Endometrial microvascular endothelial cells (primary cell): ENCODE data around the gene UPK3A. TPM values are rescaled to one million over a fixed set of nuclear protein-coding genes. Genes with fewer than 3 reads are reported as not detected.

Experiments used
- in situ Hi-C: cut with HindIII; loops from 2 replicates; pipeline ENCODE4 v1.10.0; 2017; ENCODE audit warnings: low sequenced_read_pairs, low pct_unique_long_range_greater_than_20kb; ENCODE audit errors: inconsistent ontology term
- total RNA-seq: library from RNA; depleted of rRNA; stranded (reverse); fragments of >200 nt; gene quantifications from one replicate; pipeline ENCODE4 v1.2.3, GENCODE V29; 2015; ENCODE audit errors: inconsistent ontology term

The UPK3A gene
- total RNA-seq, result not detected

GRCh38 chr22:45284705-45285262 is at the start of gene UPK3A:
Gene UPK3A, plus strand, starts transcription at chr22:45284949. Its CDS starts 65 bp downstream, at chr22:45285014.
- in situ Hi-C loops, result no loop called here

GRCh38 chr22:45235101-45235777 is 49.5 kb upstream of the UPK3A start:
- in situ Hi-C loops, result no loop called here

- in situ Hi-C loops, result no loop called here
Observed at GRCh38 chr22:45235851-45236342, 48.9 kb upstream of the UPK3A start.

DNA sequence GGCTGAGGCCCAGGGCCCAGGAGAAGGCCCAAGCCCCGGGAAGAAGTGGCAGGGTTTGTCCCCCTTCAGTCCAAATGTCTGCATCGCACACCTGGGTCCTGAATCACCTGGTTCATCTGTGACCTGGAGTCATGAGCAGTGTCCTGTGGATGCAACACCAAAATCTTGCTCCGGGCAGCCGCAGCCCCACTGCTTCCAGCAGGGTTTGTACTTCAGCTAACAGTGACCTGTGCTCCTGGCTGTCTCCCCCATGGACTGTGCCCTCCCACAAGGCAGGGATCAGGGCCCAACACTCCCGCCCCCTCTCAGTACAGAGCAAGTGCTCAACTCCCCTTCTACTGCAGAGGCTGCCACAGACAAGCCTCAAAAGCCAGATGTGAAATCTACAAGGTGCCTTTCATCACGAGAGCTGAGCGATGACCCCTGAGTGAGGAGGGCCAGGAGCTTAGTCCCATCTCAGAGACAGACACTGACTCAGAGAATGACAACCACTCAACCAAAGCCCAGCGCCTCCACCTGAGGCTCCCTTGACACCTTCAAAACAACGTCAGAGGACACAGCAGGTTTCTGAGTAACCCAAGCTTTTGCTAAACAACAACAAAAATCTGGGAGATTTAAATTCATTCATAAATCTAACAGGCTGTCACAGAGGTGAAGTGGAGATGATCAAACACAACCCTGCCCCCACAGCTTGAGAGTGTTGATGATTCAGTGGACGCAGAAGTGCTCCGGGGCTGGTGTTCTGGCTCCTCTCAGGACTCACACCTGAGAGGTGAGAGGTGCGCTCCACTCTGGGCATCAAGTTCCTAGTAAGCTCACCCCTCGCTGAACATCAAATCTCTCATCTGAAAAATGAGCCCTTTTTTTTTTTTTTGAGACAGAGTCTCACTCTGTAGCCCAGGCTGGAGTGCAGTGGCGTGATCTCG is 47.4 kb upstream of the UPK3A start:
- in situ Hi-C loops, result no loop called here

DNA sequence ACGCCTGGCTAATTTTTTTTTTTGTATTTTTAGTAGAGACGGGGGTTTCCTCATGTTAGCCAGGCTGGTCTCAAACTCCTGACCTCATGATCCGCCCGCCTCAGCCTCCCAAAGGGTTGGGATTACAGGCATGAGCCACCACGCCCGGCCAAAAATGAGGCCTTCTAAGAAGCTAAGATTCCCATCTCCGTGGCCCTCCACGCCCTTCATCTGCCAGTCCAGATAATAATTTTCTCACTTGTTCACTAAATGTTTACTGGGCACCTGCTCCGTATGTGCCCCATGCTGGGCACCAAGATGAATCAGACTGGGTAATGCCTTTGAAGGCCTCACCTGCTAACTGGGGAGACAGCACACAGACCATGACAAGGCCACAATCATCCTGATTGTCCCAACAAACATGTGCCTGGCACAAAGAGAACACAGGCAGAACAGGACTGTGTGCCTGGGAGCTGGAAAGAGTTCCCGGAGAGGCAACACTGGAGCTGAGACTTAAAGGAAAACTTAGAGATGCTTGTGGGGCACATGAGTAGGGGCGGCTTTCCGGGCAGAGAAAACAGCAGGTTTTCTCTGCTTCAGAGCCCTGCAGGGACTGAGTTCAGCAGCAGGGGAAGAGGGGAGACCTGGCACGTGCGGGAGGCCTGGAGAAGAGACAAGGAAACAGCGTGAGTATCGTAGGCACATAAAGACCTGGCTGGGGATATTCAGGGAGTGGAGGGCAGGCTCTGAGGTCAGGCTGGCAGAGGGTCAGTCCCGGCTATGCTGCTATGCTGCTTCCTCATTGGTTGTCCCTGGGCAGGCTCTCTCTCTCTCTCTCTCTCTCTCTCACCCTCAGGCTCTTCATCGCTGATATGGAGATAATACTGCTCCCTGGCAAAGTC is 46.4 kb upstream of the UPK3A start:
- in situ Hi-C loops, result no loop called here

DNA sequence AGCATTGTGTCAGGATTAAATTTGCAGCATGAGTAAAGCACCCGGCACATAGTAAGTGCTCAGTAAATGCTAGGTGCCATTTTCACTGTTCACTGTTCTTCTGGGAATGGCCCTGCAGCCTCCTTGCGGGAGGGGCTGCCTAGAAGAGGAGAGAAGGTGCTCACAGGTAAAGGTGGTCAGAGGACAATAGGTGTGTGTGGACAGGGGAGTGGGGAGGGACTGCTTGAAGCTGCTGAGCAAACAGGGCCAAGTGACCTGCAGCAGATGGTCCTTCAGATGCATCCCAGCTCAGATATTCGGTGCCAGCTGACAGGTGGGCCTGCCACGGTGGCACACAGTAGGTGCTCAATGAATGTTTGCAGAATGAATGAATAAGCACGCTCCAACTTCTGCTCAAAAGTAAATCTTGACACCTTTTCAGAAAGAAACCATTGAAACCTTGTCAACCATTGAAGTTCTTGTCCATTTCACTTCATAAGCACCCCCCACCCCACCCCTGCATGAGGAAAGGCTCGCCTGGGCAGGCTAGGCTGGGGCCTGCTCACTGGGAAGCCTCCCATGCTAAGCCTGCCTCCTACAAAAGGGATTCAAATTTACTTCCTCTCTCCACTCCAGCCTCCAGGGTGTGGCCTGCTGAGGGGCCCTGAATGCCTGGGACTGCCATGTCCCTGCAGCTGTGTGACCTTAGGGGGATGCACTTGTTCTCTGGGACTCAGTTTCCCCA is 45.6 kb upstream of the UPK3A start:
- in situ Hi-C loops, result no loop called here

GRCh38 chr22:45239681-45240051 is 45.1 kb upstream of the UPK3A start:
- in situ Hi-C loops, result no loop called here

DNA sequence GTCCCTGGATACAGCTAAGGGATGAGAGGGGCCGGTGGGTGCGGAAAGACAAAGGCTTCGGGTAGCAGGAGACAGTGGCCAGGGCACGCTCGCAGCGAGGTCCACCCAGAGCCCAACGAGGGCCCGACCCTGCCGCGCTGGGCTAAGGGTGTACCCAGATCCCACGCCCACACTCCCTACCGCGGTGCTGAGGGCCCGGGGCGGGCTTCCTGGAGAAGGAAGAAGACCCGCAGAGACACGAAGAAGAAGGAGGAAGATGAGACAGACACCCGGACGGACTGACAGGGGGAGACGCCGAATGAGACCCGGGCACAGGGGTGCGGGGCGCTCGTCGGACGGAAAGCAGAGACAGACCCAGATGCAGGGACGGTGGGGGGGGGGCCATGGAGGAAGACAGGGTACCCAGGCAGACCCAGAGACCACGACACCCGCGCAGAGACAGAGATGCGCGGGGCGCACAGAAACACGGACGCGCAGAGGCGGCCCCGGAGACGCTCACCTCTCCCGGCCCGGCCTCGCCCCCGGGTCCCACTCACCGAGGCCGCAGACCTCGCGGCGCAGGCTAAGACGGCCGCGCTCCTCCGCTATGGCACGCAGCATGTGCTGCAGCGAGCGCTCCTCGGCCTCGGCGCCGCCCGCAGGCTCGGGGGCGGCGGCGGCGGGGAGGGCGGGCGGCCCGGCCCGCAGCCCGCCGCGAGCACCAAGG is 44.5 kb upstream of the UPK3A start:
- in situ Hi-C loops, result no loop called here

- in situ Hi-C loops, result no loop called here
Observed at GRCh38 chr22:45240810-45241631, 43.7 kb upstream of the UPK3A start, which contains the start of gene KIAA0930. Gene KIAA0930, minus strand, starts transcription at chr22:45240894. Its CDS starts 191 bp downstream, at chr22:45240703.

DNA sequence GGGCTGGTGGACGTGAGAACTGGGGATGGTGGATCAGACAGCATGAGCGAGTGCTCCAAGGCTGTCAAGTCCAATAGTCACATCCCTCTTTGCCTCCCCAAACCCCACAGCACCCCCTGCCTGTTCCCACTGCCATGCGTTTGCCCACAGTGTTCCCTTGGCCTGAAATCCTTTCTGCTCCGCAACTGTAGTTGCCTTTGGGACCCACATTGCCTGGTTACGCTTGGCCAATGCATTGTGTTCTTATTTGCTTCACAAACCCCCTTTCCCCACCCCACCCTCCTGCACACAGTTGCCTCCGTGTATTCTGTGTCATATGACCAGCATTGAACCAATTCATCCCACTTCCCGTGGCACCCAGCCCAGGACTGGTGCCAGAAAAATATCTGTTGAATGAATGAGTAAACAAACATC is 42.0 kb upstream of the UPK3A start:
- in situ Hi-C loops, result no loop called here

DNA sequence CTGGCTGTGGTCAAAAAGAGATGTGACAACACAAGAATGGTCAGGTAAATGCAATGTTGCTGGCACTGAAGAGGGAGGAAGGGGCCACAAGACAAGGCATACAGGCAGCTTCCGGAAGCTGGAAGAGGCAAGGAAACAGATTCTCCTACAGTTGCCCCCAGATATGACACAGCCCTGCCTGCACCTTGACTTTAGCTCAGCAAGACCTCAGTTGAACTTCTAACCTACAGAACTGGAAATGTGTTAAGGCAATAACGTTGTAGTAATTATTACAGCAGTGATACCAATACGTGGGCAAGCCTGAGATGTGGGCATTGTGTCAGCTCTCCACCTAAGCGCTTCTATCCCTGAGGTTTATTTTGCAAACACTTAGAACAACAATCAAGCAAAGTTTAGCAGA is 39.8 kb upstream of the UPK3A start:
- in situ Hi-C loops, result no loop called here

DNA sequence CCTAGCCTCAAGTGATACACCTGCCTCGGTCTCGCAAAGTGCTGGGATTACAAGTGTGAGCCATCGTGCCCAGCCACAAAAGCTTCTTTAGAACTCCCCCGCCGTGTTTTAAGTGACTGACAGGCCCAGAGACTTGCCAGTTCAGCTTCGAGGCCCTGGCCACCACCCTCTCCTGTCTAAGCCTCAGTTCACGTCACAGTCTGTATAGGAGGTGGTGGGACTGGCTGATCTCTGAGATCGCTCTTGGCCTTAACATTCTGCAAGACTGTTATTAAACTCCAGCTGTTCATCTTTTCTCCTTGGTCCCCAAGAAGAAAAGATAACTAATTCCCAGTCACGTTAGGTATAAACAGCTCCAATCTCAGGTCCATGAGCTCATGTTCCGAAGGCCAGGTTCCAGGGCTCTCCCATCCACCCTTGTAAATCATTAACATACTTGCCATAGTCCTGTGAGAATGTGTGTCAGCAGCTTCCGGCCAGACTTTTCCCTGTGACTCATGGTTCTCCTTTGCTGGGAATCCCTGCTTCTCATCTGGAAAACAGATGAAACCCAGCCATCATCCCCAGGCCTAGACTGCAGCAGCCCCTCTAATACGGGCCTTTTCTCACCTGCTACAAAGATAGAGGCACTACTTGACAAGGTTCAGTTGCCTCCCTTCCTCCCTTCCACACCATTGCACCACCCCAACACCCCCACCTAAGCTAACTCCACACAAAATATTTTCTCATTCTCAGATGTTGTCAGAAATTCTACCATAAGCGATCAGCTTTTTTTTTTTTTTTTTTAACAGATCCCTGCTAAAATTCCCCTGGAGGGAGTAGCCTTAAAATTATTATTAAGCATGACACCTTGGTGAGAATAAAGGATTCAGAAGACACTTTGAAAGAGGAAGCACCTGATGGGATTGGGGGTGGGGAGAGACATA is 38.4 kb upstream of the UPK3A start:
- in situ Hi-C loops, result no loop called here

DNA sequence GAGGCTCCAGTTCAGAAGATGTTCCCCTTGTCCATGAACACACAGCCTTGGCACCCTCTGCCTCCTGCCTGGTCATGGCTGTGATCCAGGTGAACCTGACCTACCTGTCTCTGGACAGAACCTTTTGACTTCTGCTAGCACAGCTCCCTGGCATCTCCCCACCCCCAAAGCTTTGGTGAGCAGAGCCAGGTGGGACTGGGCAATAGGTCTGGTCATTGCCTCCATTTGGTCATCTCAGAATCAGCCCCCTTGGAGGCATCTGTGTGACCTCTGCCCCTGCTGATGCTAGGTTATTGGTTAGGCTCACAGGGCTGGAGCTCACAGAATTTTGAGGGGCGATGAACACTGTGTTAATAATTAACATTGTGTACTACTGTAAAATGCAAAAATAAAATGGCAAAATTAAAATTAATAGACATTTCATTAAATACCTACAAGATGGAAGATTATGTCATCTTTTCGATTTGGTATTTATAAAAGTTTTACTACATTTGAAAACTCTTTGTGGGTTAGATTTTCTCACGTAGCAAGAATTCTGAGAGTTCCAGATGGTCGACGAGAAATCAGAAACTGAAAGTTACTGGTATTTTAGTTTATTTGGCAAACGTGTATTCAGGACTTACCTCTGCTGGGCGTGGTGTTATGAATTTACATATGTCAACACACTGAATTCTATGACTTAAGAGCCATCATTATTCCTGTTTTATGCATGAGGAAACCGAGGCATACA is 35.8 kb upstream of the UPK3A start:
- in situ Hi-C loops, result no loop called here

GRCh38 chr22:45251825-45252224 is 32.9 kb upstream of the UPK3A start:
- in situ Hi-C loops, result no loop called here

DNA sequence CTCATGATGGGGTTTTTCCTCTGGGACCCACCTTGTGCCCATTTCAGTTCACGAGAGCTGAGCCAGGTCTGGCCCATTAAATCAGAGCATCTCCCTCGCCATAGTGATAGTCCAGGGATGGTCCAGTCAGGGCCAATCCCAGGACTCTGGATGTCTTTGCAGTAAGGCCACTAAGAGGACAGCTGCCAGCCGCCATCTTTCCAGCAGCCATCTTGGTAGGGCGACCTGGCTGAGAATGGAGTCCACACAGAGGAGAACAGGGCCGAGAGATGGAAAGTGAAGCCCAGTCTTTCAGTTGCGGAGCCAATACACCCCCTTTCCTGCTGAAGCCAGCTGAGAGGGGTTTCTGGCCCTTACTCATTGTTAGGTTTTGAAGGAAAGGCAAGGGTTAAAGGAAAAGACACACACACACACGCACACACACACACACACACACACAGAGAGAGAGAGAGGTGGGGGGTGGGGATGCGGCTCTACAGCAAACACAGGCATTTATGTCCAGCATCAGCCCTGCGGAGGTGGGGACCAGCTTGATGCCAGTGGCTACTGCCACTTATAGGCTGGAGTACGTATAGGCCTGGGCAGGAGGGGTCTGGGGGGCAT is 31.6 kb upstream of the UPK3A start:
- in situ Hi-C loops, result no loop called here
